ENCODE measurements around the gene AMDHD2. TPM values are rescaled to one million over a fixed set of nuclear protein-coding genes. Genes with fewer than 3 reads are reported as not detected.

The AMDHD2 gene
- total RNA-seq, 4 donors from 2014 or later, result 26.7 to 35.9 (median 30.7) TPM

GRCh38 chr16:2499890-2500429 lies 20.2 kb upstream of the AMDHD2 start:
- DNase-seq (ENCODE audit: low spot score) (no peak), ATAC-seq (ENCODE audit: low FRiP score) (no peak)
- no peak for TF ChIP-seq CTCF (IDR thresholded peaks at IDR 0.05)

- ATAC-seq (ENCODE audit: low FRiP score) (no peak), DNase-seq (ENCODE audit: low spot score) (no peak)
- no peak for TF ChIP-seq CTCF (IDR thresholded peaks at IDR 0.05)
Measured at GRCh38 chr16:2500430-2500917, 19.7 kb upstream of the AMDHD2 start.

- peak in 2 of 3 donors; percentile 92 to 96 for TF ChIP-seq CTCF (IDR thresholded peaks at IDR 0.05)
- DNase-seq (ENCODE audit: low spot score), result peak; percentile 77
- peak; percentile 86 for ATAC-seq (ENCODE audit: low FRiP score)
Measured at GRCh38 chr16:2500918-2501750, 19.0 kb upstream of the AMDHD2 start.

- no peak for TF ChIP-seq CTCF (IDR thresholded peaks at IDR 0.05)
- DNase-seq (ENCODE audit: low spot score), result no peak
- ATAC-seq (ENCODE audit: low FRiP score), result peak; percentile 0
Measured at GRCh38 chr16:2501946-2502895, 17.9 kb upstream of the AMDHD2 start.

- TF ChIP-seq CTCF (IDR thresholded peaks at IDR 0.05), result no peak
- no peak for ATAC-seq (ENCODE audit: low FRiP score)
- no peak for DNase-seq (ENCODE audit: low spot score)
Measured at GRCh38 chr16:2505695-2506094, 14.5 kb upstream of the AMDHD2 start.

GRCh38 chr16:2507052-2507659 lies 13.0 kb upstream of the AMDHD2 start:
- ATAC-seq (ENCODE audit: low FRiP score), result no peak
- DNase-seq (ENCODE audit: low spot score), result no peak

More at GRCh38 chr16:2507052-2507659, 13.0 kb upstream of the AMDHD2 start:
- no peak for TF ChIP-seq CTCF (IDR thresholded peaks at IDR 0.05)
